Measurements from ENCODE around the gene FBLN2. TPM values are rescaled to one million over a fixed set of nuclear protein-coding genes. Genes with fewer than 3 reads are reported as not detected.

Gene FBLN2
- polyA plus RNA-seq, 1 experiment: 15.5 TPM

GRCh38 chr3:13509059-13509815 lies 39.7 kb upstream of the FBLN2 start:
- peaks cover 5% of the 10 kb centered on the region for H3K27me3 ChIP-seq (ENCODE audit: control insufficient read depth, insufficient read depth, low read length)
- ChIA-PET POLR2A (no interaction called here), CTCF (interaction anchor here (0.6 to 3.8 kb wide), 4 partner anchors 11 to 140 kb away, joined by 4 to 29 read pairs (median 6); no protein-coding TSS in a partner anchor)
- H3K27ac ChIP-seq (ENCODE audit: low read depth, low read length): no peak overlapping the region
- H3K9me3 ChIP-seq (ENCODE audit: control insufficient read depth, insufficient read depth, low read length): no peaks in the 10 kb centered on the region; the same call in 1 of the 2 replicates
- H3K4me3 ChIP-seq (ENCODE audit: low read depth, low read length): no peak overlapping the region
- no peak for DNase-seq (ENCODE audit: low read depth, low spot score)
- no peak for TF ChIP-seq CTCF (IDR thresholded peaks at IDR 0.05; ENCODE audit: low read depth, low read length)

GRCh38 chr3:13509816-13510192 lies 39.1 kb upstream of the FBLN2 start:
- no peak for DNase-seq (ENCODE audit: low read depth, low spot score)
- peaks cover 5% of the 10 kb centered on the region for H3K27me3 ChIP-seq (ENCODE audit: control insufficient read depth, insufficient read depth, low read length)
- H3K4me3 ChIP-seq (ENCODE audit: low read depth, low read length): no peak overlapping the region
- no peak overlapping the region for H3K27ac ChIP-seq (ENCODE audit: low read depth, low read length)
- ChIA-PET POLR2A (no interaction called here), CTCF (interaction anchor here (1.2 kb wide), 1 partner anchor 16 kb away, joined by 4 read pairs; no protein-coding TSS in a partner anchor)
- no peak for TF ChIP-seq CTCF (IDR thresholded peaks at IDR 0.05; ENCODE audit: low read depth, low read length)
- H3K9me3 ChIP-seq (ENCODE audit: control insufficient read depth, insufficient read depth, low read length): no peaks in the 10 kb centered on the region; the same call in 1 of the 2 replicates

GRCh38 chr3:13512451-13512850 lies 36.5 kb upstream of the FBLN2 start:
- no peak overlapping the region for H3K4me3 ChIP-seq (ENCODE audit: low read depth, low read length)
- H3K9me3 ChIP-seq (ENCODE audit: control insufficient read depth, insufficient read depth, low read length): no peaks in the 10 kb centered on the region; the same call in 1 of the 2 replicates
- H3K27me3 ChIP-seq (ENCODE audit: control insufficient read depth, insufficient read depth, low read length): peaks cover 9% of the 10 kb centered on the region
- DNase-seq (ENCODE audit: low read depth, low spot score): no peak
- ChIA-PET POLR2A (no interaction called here), CTCF (interaction anchor here (0.9 kb wide), 1 partner anchor 145 kb away, joined by 3 read pairs; no protein-coding TSS in a partner anchor)
- TF ChIP-seq CTCF (IDR thresholded peaks at IDR 0.05; ENCODE audit: low read depth, low read length): no peak
- no peak overlapping the region for H3K27ac ChIP-seq (ENCODE audit: low read depth, low read length)

GRCh38 chr3:13513051-13513912 lies 35.6 kb upstream of the FBLN2 start:
- no peak overlapping the region for H3K4me3 ChIP-seq (ENCODE audit: low read depth, low read length)
- CTCF ChIA-PET: interaction anchor here (1.2 to 3.3 kb wide), 4 partner anchors 12 to 144 kb away, joined by 3 to 23 read pairs (median 6); no protein-coding TSS in a partner anchor
- POLR2A ChIA-PET: no interaction called here
- no peak for DNase-seq (ENCODE audit: low read depth, low spot score)
- no peaks in the 10 kb centered on the region for H3K9me3 ChIP-seq (ENCODE audit: control insufficient read depth, insufficient read depth, low read length)
- peak overlapping the region; percentile 2 for H3K27ac ChIP-seq (ENCODE audit: low read depth, low read length)
- TF ChIP-seq CTCF (IDR thresholded peaks at IDR 0.05; ENCODE audit: low read depth, low read length): no peak
- H3K27me3 ChIP-seq (ENCODE audit: control insufficient read depth, insufficient read depth, low read length): peaks cover 9% of the 10 kb centered on the region

All from AG04450 (cell line).